Activated CD8-positive, alpha-beta T cell treated with anti-CD3 and anti-CD28 coated beads, Interleukin-2, amount 10 ng/mL, durations not matched to agents 7 days and 5 days (primary cell): ENCODE data around the gene ANKRD16. TPM values are rescaled to one million over a fixed set of nuclear protein-coding genes. Genes with fewer than 3 reads are reported as not detected.
"Not testable (repeated sequence)": the region's sequence is repeated elsewhere in the genome, so short reads cannot be mapped to it uniquely, and the experiment has no call there.

Experiments used
- ATAC-seq: fragments of 150-1000 bp; cut with Tn5 transposase; one replicate; pipeline ENCODE4 v1.10.0; 2021; ENCODE audit warnings: moderate library complexity
- CTCF ChIA-PET: fragments of 350-600 bp; sonication (Branson Sonifier 250); formaldehyde crosslinking; loops from one replicate; lab custom pipeline; 2021; ENCODE audit warnings: antibody characterized with exemption; lab: Charles Lee
- POLR2A ChIA-PET: fragments of 350-600 bp; sonication (Branson Sonifier 250); formaldehyde crosslinking; loops from one replicate; lab custom pipeline; 2021; ENCODE audit warnings: antibody characterized with exemption; lab: Charles Lee
- DNase-seq: peaks from one replicate; pipeline ENCODE4 v3.0.0-alpha.2; 2020
- H3K27ac Mint-ChIP-seq: one replicate; pipeline ENCODE4 v1.8.0; 2021; ENCODE audit warnings: mild to moderate bottlenecking, mixed read lengths
- H3K27me3 Mint-ChIP-seq: one replicate; pipeline ENCODE4 v1.8.0; 2021; ENCODE audit warnings: low read depth, mixed read lengths
- H3K36me3 Mint-ChIP-seq: one replicate; pipeline ENCODE4 v1.8.0; 2021; ENCODE audit warnings: low read depth, mixed read lengths
- H3K4me1 Mint-ChIP-seq: one replicate; pipeline ENCODE4 v1.8.0; 2021; ENCODE audit warnings: low read depth, mixed read lengths
- H3K4me3 Mint-ChIP-seq: one replicate; pipeline ENCODE4 v1.8.0; 2021; ENCODE audit warnings: mild to moderate bottlenecking, mixed read lengths
- H3K9me3 Mint-ChIP-seq: one replicate; pipeline ENCODE4 v1.8.0; 2022; ENCODE audit warnings: mixed read lengths; ENCODE audit not compliant: insufficient read depth
- total RNA-seq, 2 experiments: library from RNA; stranded (reverse); gene quantifications; one replicate each; pipeline ENCODE4 v1.2.3, GENCODE V29; 2021

ANKRD16 gene
- total RNA-seq, 2 experiments from 2014 or later, result 5.2 to 5.7 TPM

GRCh38 chr10:5918763-5919162 is 29.1 kb upstream of the ANKRD16 start:
- Mint-ChIP-seq H3K4me3 (no peak overlapping the region), H3K4me1 (no peaks in the 10 kb centered on the region), H3K27ac (no peak overlapping the region), H3K9me3 (no peaks in the 10 kb centered on the region), H3K36me3 (peaks cover 71% of the 10 kb centered on the region), H3K27me3 (no peaks in the 10 kb centered on the region)
- ChIA-PET POLR2A (no interaction called here), CTCF (no interaction called here)
- no peak for ATAC-seq
- DNase-seq, result no peak

DNA sequence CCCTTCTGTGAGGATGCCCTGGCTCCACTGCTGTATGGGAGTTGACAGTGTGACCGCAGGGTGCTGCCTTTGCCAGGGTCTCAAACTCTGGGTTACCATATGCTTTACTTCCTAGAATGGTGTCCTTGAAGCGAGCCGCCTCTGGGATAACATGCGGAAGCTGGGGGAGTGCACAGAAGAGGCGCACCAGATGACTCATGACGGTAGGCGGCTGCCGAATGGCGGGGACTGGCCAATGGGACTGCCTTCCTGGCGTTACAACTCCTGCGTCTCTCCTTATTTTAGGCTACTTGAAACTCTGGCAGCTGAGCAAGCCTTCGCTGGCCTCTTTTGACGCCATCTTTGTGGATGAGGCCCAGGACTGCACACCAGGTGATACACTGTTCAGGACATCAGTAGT is 27.6 kb upstream of the ANKRD16 start:
- DNase-seq (no peak), ATAC-seq (no peak)
- Mint-ChIP-seq H3K4me3 (no peak overlapping the region), H3K4me1 (no peaks in the 10 kb centered on the region), H3K27ac (no peak overlapping the region), H3K27me3 (no peaks in the 10 kb centered on the region), H3K36me3 (peaks cover 66% of the 10 kb centered on the region), H3K9me3 (no peaks in the 10 kb centered on the region)
- ChIA-PET CTCF (interaction anchor here (0.8 kb wide), 1 partner anchor 294 kb away, joined by 3 read pairs; no protein-coding TSS in a partner anchor), POLR2A (no interaction called here)

- peaks cover 57% of the 10 kb centered on the region for H3K36me3 Mint-ChIP-seq
- no peak overlapping the region for H3K27ac Mint-ChIP-seq
- H3K4me1 Mint-ChIP-seq, result no peaks in the 10 kb centered on the region
- H3K4me3 Mint-ChIP-seq, result no peak overlapping the region
- H3K9me3 Mint-ChIP-seq, result no peaks in the 10 kb centered on the region
- ChIA-PET POLR2A (interaction anchor here (0.6 kb wide), 1 partner anchor 54 kb away, joined by 4 read pairs; no protein-coding TSS in a partner anchor), CTCF (no interaction called here)
- ATAC-seq (no peak), DNase-seq (no peak)
- no peaks in the 10 kb centered on the region for H3K27me3 Mint-ChIP-seq
Measured at GRCh38 chr10:5915451-5915850, 25.8 kb upstream of the ANKRD16 start.

DNA sequence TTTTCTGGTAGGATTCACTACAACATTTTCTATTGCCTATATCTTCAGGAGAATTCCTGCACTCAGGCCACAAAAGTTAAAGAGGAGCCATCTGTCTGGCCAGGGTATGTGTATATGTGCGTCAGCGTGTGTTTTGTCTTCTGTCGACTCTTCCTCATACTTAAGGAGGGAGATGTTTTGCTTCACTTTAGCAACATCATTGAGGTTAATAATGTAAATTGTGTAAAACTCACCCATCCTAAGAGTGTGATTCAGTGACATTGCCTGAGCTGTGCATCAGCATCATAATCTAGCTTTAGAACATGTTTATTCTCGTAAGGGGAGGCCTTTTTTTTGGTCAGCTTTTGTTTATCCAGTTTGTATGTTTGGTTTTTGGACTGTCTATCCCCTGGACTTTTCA is 24.0 kb upstream of the ANKRD16 start:
- H3K9me3 Mint-ChIP-seq, result no peaks in the 10 kb centered on the region
- H3K27me3 Mint-ChIP-seq, result no peaks in the 10 kb centered on the region
- H3K36me3 Mint-ChIP-seq, result peaks cover 60% of the 10 kb centered on the region
- ATAC-seq (no peak), DNase-seq (no peak)
- no peaks in the 10 kb centered on the region for H3K4me1 Mint-ChIP-seq
- no peak overlapping the region for H3K27ac Mint-ChIP-seq
- no peak overlapping the region for H3K4me3 Mint-ChIP-seq
- ChIA-PET POLR2A (no interaction called here), CTCF (no interaction called here)

GRCh38 chr10:5911670-5912069 is 22.0 kb upstream of the ANKRD16 start:
- no peak overlapping the region for H3K27ac Mint-ChIP-seq

DNA sequence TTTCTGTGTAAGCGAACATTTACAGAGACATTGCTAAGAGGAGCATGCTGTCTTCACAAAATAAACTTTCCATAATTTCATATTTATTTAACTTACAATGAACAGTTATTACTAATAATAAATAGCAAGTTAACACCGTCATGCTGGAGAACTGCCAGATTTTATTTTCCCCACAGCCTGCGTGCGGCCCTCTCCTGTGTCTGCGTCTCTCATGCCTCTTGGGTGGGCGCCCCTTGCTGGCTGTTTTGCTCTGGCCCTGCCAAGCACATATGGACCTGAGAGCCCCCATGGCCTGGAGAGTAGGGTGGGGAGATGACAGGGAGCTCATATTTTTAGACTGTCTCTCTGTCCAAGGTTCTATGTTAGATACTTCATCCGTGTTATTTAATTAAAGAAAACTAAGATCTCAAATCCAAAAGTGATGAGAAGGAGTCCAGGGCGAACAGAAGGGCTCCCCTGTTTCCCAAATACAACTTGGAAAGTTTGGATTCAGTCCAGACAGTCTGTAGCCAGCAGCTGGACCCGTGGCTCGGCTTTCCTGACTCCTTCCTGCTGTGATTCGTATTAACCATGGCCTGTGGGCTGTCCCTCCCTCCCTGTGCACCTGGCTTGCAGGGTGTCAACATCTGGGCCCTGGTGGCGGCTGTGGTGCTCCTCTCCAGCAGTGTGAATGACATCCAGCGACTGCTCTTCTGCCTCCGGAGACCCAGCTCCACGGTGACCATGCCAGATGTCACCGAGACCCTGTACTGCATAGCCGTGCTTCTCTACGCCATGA is 20.8 kb upstream of the ANKRD16 start:
- Mint-ChIP-seq H3K27me3 (no peaks in the 10 kb centered on the region), H3K4me3 (no peak overlapping the region), H3K27ac (no peak overlapping the region), H3K36me3 (peaks cover 57% of the 10 kb centered on the region), H3K9me3 (no peaks in the 10 kb centered on the region), H3K4me1 (peaks cover 2% of the 10 kb centered on the region)
- ATAC-seq (no peak), DNase-seq (no peak)
- CTCF ChIA-PET, result no interaction called here
- POLR2A ChIA-PET, result no interaction called here

More at GRCh38 chr10:5911670-5912069, 22.0 kb upstream of the ANKRD16 start:
- ChIA-PET CTCF (no interaction called here), POLR2A (no interaction called here)
- DNase-seq (no peak), ATAC-seq (no peak)
- Mint-ChIP-seq H3K36me3 (peaks cover 57% of the 10 kb centered on the region), H3K27me3 (no peaks in the 10 kb centered on the region), H3K4me1 (no peaks in the 10 kb centered on the region), H3K4me3 (no peak overlapping the region), H3K9me3 (no peaks in the 10 kb centered on the region)

- DNase-seq, H3K9me3 Mint-ChIP-seq, H3K27me3 Mint-ChIP-seq, ATAC-seq, H3K4me1 Mint-ChIP-seq, H3K4me3 Mint-ChIP-seq, H3K27ac Mint-ChIP-seq, CTCF ChIA-PET: not testable (repeated sequence)
- POLR2A ChIA-PET, result interaction anchor here (0.6 kb wide), 1 partner anchor 1425 kb away, joined by 3 read pairs; no protein-coding TSS in a partner anchor
- H3K36me3 Mint-ChIP-seq, result peaks cover 51% of the 10 kb centered on the region
Measured at GRCh38 chr10:5908676-5909075, 19.0 kb upstream of the ANKRD16 start.

DNA sequence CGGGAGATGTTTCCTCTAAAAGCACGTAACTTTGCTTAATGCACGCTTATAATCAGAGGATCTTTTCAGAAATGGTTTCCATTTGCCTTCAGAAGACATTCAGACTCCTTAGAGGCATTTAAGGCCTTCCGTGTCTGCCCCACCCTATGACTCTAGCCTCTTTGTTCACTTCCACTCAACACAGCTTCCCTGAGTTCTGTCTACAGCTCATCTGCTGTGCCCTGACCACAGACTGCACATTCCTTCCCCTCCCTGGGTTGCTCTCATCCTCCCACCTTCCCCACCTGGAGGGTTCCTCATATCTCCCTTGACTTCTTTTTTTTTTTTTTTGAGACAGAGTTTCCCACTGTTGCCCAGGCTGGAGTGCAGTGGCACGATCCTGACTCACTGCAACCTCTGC is 17.0 kb upstream of the ANKRD16 start:
- no peak overlapping the region for H3K27ac Mint-ChIP-seq
- no peaks in the 10 kb centered on the region for H3K27me3 Mint-ChIP-seq
- CTCF ChIA-PET, result no interaction called here
- H3K4me1 Mint-ChIP-seq, result peaks cover 8% of the 10 kb centered on the region
- peaks cover 51% of the 10 kb centered on the region for H3K36me3 Mint-ChIP-seq
- H3K4me3 Mint-ChIP-seq, result no peak overlapping the region
- POLR2A ChIA-PET, result interaction anchor here (0.7 kb wide), 1 partner anchor 11 kb away, joined by 3 read pairs; no protein-coding TSS in a partner anchor
- no peaks in the 10 kb centered on the region for H3K9me3 Mint-ChIP-seq
- ATAC-seq, result no peak
- DNase-seq, result no peak

DNA sequence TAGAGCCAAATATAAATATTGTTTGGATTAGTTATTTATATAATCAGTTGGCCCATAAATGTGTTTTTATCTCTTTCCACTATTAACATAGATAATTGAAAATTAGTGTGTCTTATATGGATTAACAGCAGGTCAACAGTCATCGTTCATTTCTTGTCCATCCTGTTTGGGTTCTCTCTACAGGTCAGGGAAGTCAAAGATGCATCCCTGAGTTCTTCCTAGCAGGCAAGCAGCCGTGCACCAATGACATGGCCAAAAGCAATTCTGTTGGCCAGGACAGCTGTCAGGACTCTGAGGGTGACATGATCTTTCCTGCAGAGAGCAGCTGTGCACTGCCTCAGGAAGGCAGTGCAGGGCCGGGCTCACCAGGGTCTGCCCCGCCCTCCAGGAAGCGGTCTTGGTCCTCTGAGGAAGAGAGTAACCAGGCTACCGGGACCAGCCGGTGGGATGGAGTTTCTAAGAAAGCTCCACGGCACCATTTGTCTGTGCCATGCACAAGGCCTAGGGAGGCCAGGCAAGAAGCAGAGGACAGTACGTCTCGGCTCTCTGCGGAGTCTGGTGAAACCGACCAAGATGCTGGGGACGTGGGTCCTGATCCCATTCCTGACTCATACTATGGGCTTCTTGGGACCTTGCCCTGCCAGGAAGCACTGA is 16.3 kb upstream of the ANKRD16 start:
- peaks cover 50% of the 10 kb centered on the region for H3K36me3 Mint-ChIP-seq
- H3K27me3 Mint-ChIP-seq, result no peaks in the 10 kb centered on the region
- H3K9me3 Mint-ChIP-seq, result no peaks in the 10 kb centered on the region
- ChIA-PET CTCF (no interaction called here), POLR2A (no interaction called here)
- H3K27ac Mint-ChIP-seq, result no peak overlapping the region
- DNase-seq (no peak), ATAC-seq (no peak)
- H3K4me3 Mint-ChIP-seq, result no peak overlapping the region
- peaks cover 8% of the 10 kb centered on the region for H3K4me1 Mint-ChIP-seq

DNA sequence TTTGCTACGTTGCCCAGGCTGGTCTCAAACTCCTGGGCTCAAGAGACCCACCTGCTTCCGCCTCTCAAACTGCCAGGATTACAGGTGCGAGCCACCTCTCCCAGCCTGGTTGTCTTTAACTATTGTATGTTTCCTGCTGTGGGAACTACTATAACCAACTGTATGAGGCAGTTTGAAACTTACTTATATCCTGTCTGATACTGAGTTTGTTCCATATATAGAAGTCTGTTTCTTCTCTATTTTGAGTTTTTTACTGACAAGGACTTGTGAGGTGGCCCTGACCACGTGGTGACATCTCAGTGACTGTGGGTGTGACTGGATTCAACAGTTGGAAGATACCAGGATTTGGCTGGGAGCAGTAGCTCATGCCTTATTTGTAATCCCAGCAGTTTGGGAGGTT is 14.5 kb upstream of the ANKRD16 start:
- no peaks in the 10 kb centered on the region for H3K9me3 Mint-ChIP-seq
- H3K27ac Mint-ChIP-seq, result peak overlapping the region; percentile 28
- H3K27me3 Mint-ChIP-seq, result no peaks in the 10 kb centered on the region
- H3K4me3 Mint-ChIP-seq, result no peak overlapping the region
- peaks cover 42% of the 10 kb centered on the region for H3K36me3 Mint-ChIP-seq
- ChIA-PET CTCF (interaction anchor here (1.4 kb wide), 1 partner anchor 10 kb away, joined by 3 read pairs; no protein-coding TSS in a partner anchor), POLR2A (interaction anchor here (2.1 kb wide), 1 partner anchor 14 kb away, joined by 7 read pairs; no protein-coding TSS in a partner anchor)
- H3K4me1 Mint-ChIP-seq, result peaks cover 8% of the 10 kb centered on the region
- DNase-seq, result no peak
- peak; percentile 23 for ATAC-seq

- ATAC-seq (no peak), DNase-seq (no peak)
- Mint-ChIP-seq H3K9me3 (no peaks in the 10 kb centered on the region), H3K36me3 (peaks cover 36% of the 10 kb centered on the region), H3K27me3 (no peaks in the 10 kb centered on the region), H3K4me1 (peaks cover 8% of the 10 kb centered on the region), H3K27ac (no peak overlapping the region), H3K4me3 (no peak overlapping the region)
- POLR2A ChIA-PET, result interaction anchor here (0.6 to 2.1 kb wide), 2 partner anchors 13 to 100 kb away, joined by 3 to 7 read pairs; no protein-coding TSS in a partner anchor
- CTCF ChIA-PET, result interaction anchor here (1.4 kb wide), 1 partner anchor 9 kb away, joined by 3 read pairs; no protein-coding TSS in a partner anchor
Measured at GRCh38 chr10:5903563-5903962, 13.9 kb upstream of the ANKRD16 start.
